SK-N-SH treated with all-trans-retinoic acid at 6 μM for 48 hours (cell line): Measurements from ENCODE around the gene NTN5.
A peak's percentile ranks its signal among the peaks of the same experiment; 100 is the strongest.
"Not testable (repeated sequence)": the region's sequence is repeated elsewhere in the genome, so short reads cannot be mapped to it uniquely, and the experiment has no call there.

Experiments used
- ATAC-seq: fragments of 200-7000 bp; cut with Tn5 transposase; 3 replicates; pipeline ENCODE4 v1.9.1; 2020; ENCODE audit warnings: mild to moderate bottlenecking, moderate library complexity
- ARNTL ChIP-seq: fragments of 450-650 bp; formaldehyde crosslinking; IDR thresholded peaks from 2 replicates; pipeline ENCODE4 v1.5.0; 2020; ENCODE audit warnings: low read depth, mild to moderate bottlenecking, moderate library complexity, borderline replicate concordance
- CSRNP3 ChIP-seq: fragments of 250-450 bp; sonication (Bioruptor Pico); IDR thresholded peaks from 2 replicates; pipeline ENCODE4 v1.5.1; 2021; ENCODE audit warnings: mild to moderate bottlenecking, moderate library complexity
- ESRRG ChIP-seq: fragments of 250-450 bp; sonication (Bioruptor Pico); IDR thresholded peaks from 2 replicates; pipeline ENCODE4 v1.6.1; 2021; ENCODE audit warnings: mild to moderate bottlenecking
- GLIS3 ChIP-seq: fragments of 250-450 bp; sonication (Bioruptor Pico); IDR thresholded peaks from 2 replicates; pipeline ENCODE4 v1.5.0; 2020; ENCODE audit warnings: mild to moderate bottlenecking, moderate library complexity
- ISL1 ChIP-seq: fragments of 250-450 bp; sonication (Bioruptor Pico); IDR thresholded peaks from 2 replicates; pipeline ENCODE4 v2.1.2; 2022; ENCODE audit warnings: mild to moderate bottlenecking, moderate library complexity
- OSR1 ChIP-seq: fragments of 250-450 bp; sonication (Bioruptor Pico); IDR thresholded peaks from 2 replicates; pipeline ENCODE4 v1.8.0; 2022; ENCODE audit warnings: moderate library complexity, mild to moderate bottlenecking, inconsistent platforms
- PATZ1 ChIP-seq: fragments of 250-450 bp; sonication (Bioruptor Pico); IDR thresholded peaks from 2 replicates; pipeline ENCODE4 v1.8.0; 2020; ENCODE audit warnings: mild to moderate bottlenecking, moderate library complexity, borderline replicate concordance
- POU6F1 ChIP-seq: fragments of 250-450 bp; sonication (Bioruptor Pico); IDR thresholded peaks from 2 replicates; pipeline ENCODE4 v1.8.0; 2021; ENCODE audit warnings: low read depth, mild to moderate bottlenecking, moderate library complexity, borderline replicate concordance
- PPARA ChIP-seq: fragments of 250-450 bp; sonication (Bioruptor Pico); IDR thresholded peaks from 2 replicates; pipeline ENCODE4 v1.5.0; 2020; ENCODE audit warnings: mild to moderate bottlenecking, borderline replicate concordance
- RARB ChIP-seq: fragments of 250-450 bp; sonication (Bioruptor Pico); IDR thresholded peaks from 2 replicates; pipeline ENCODE4 v1.8.0; 2021; ENCODE audit warnings: mild to moderate bottlenecking, moderate library complexity
- SNAI2 ChIP-seq: fragments of 250-450 bp; sonication (Bioruptor Pico); IDR thresholded peaks from 2 replicates; pipeline ENCODE4 v1.5.0; 2020; ENCODE audit warnings: mild to moderate bottlenecking, moderate library complexity
- TCF4 ChIP-seq: fragments of 250-450 bp; sonication (Bioruptor Pico); IDR thresholded peaks from 2 replicates; pipeline ENCODE4 v1.8.0; 2021; ENCODE audit warnings: mild to moderate bottlenecking, moderate library complexity, borderline replicate concordance
- TOX ChIP-seq: fragments of 250-450 bp; sonication (Bioruptor Pico); IDR thresholded peaks from 2 replicates; pipeline ENCODE4 v1.8.0; 2021; ENCODE audit warnings: mild to moderate bottlenecking, moderate library complexity, borderline replicate concordance
- TSHZ2 ChIP-seq: fragments of 250-450 bp; sonication (Bioruptor Pico); IDR thresholded peaks from 2 replicates; pipeline ENCODE4 v1.5.0; 2020; ENCODE audit warnings: mild to moderate bottlenecking, moderate library complexity
- ZFP3 ChIP-seq: fragments of 250-450 bp; sonication (Bioruptor Pico); IDR thresholded peaks from 2 replicates; pipeline ENCODE4 v1.5.0; 2020; ENCODE audit warnings: mild to moderate bottlenecking, moderate library complexity
- ZFP30 ChIP-seq: fragments of 450-650 bp; formaldehyde crosslinking; IDR thresholded peaks from 2 replicates; pipeline ENCODE4 v1.5.0; 2022; ENCODE audit warnings: mild to moderate bottlenecking, moderate library complexity
- ZNF565 ChIP-seq: fragments of 450-650 bp; formaldehyde crosslinking; conservative IDR thresholded peaks from 2 replicates; pipeline ENCODE4 v1.5.0; 2020; ENCODE audit warnings: low read depth, mild to moderate bottlenecking, moderate library complexity
- ZNF8 ChIP-seq: fragments of 450-650 bp; formaldehyde crosslinking; IDR thresholded peaks from 2 replicates; pipeline ENCODE4 v1.5.0; 2020; ENCODE audit warnings: mild to moderate bottlenecking, moderate library complexity

Gene NTN5

GRCh38 chr19:48660852-48661710 is 11.7 kb downstream of the NTN5 start:
- TF ChIP-seq TOX (CRISPR knock-in tag), result no peak
- TF ChIP-seq PPARA, result no peak
- no peak for TF ChIP-seq CSRNP3
- no peak for TF ChIP-seq TSHZ2
- TF ChIP-seq GLIS3 (CRISPR knock-in tag), result no peak
- peak; percentile 95 for ATAC-seq

GRCh38 chr19:48659768-48660167 is 13.0 kb downstream of the NTN5 start:
- ATAC-seq, result peak; percentile 39; the same call in 2 of the 3 replicates
- no peak for TF ChIP-seq OSR1
- TF ChIP-seq PPARA, result no peak
- TF ChIP-seq RARB (CRISPR knock-in tag), result no peak
- TF ChIP-seq ARNTL (CRISPR knock-in tag), result no peak
- TF ChIP-seq CSRNP3, result no peak
- no peak for TF ChIP-seq ZFP30 (CRISPR knock-in tag)
- no peak for TF ChIP-seq GLIS3 (CRISPR knock-in tag)

- no peak for ATAC-seq
- TF ChIP-seq TOX (CRISPR knock-in tag) (no peak), POU6F1 (no peak), ZNF565 (no peak), PPARA (no peak), ARNTL (CRISPR knock-in tag) (no peak), SNAI2 (CRISPR knock-in tag) (no peak), GLIS3 (CRISPR knock-in tag) (no peak), ZFP3 (CRISPR knock-in tag) (no peak), TCF4 (CRISPR knock-in tag) (no peak)
Measured at GRCh38 chr19:48658483-48658882, 14.3 kb downstream of the NTN5 start.

- ATAC-seq, result not testable (repeated sequence)
Measured at GRCh38 chr19:48657828-48658227, 15.0 kb downstream of the NTN5 start.

GRCh38 chr19:48656840-48657474 is 15.9 kb downstream of the NTN5 start:
- no peak for ATAC-seq
- TF ChIP-seq ZNF565 (no peak), CSRNP3 (no peak), PATZ1 (CRISPR knock-in tag) (no peak), ZNF8 (no peak), TOX (CRISPR knock-in tag) (no peak), ISL1 (CRISPR knock-in tag) (no peak), TSHZ2 (no peak), GLIS3 (CRISPR knock-in tag) (no peak), ESRRG (CRISPR knock-in tag) (no peak), OSR1 (no peak), ARNTL (CRISPR knock-in tag) (no peak)
